Subcutaneous abdominal adipose tissue (tissue), 5 donors: ENCODE data around the gene MRPS16.

Experiments used
- H3K27ac ChIP-seq: one replicate; pipeline ENCODE4 v1.7.0; 2013; ENCODE audit warnings: low read depth, mild to moderate bottlenecking, inconsistent platforms, low read length, moderate library complexity
- H3K27me3 ChIP-seq, 5 donors: one replicate each; pipeline ENCODE4 v1.7.0; 2013; ENCODE audit warnings: low read length in 5 of 5, inconsistent platforms in 1 of 5; ENCODE audit not compliant: control insufficient read depth in 5 of 5, insufficient read depth in 4 of 5
- H3K36me3 ChIP-seq, 5 donors: one replicate each; pipeline ENCODE4 v1.7.0; 2013; ENCODE audit warnings: low read length in 5 of 5; ENCODE audit not compliant: control insufficient read depth in 5 of 5, insufficient read depth in 5 of 5
- H3K4me1 ChIP-seq, 5 donors: one replicate each; pipeline ENCODE4 v1.7.0; 2013; ENCODE audit warnings: low read length in 5 of 5, mild to moderate bottlenecking in 3 of 5, moderate library complexity in 1 of 5; ENCODE audit not compliant: control insufficient read depth in 5 of 5, insufficient read depth in 5 of 5
- H3K4me3 ChIP-seq, 5 donors: one replicate each; pipeline ENCODE4 v1.7.0; 2013; ENCODE audit warnings: low read length in 5 of 5, low read depth in 1 of 5
- H3K9ac ChIP-seq, 5 donors: one replicate each; pipeline ENCODE4 v1.7.0; 2013; ENCODE audit warnings: low read length in 5 of 5, mild to moderate bottlenecking in 4 of 5, moderate library complexity in 3 of 5
- H3K9me3 ChIP-seq, 5 donors: one replicate each; pipeline ENCODE4 v1.7.0; 2013; ENCODE audit warnings: low read length in 5 of 5; ENCODE audit not compliant: control insufficient read depth in 5 of 5
- donor health status: healthy.
- donor health status: healthy.
- donor health status: healthy.
- donor health status: healthy.
- donor health status: healthy.

The MRPS16 gene

GRCh38 chr10:73206385-73206784, 46.1 kb downstream of the MRPS16 start:
- Histone ChIP-seq H3K9ac (no peak overlapping the region), H3K4me3 (no peak overlapping the region), H3K36me3 (peaks cover 0 to 15% (median 5%) of the 10 kb centered on the region in 5 donors), H3K27me3 (no peaks in the 10 kb centered on the region), H3K27ac (no peak overlapping the region), H3K9me3 (peaks cover 0 to 3% (median 0%) of the 10 kb centered on the region in 5 donors), H3K4me1 (peaks cover 2 to 23% (median 11%) of the 10 kb centered on the region in 5 donors)

DNA sequence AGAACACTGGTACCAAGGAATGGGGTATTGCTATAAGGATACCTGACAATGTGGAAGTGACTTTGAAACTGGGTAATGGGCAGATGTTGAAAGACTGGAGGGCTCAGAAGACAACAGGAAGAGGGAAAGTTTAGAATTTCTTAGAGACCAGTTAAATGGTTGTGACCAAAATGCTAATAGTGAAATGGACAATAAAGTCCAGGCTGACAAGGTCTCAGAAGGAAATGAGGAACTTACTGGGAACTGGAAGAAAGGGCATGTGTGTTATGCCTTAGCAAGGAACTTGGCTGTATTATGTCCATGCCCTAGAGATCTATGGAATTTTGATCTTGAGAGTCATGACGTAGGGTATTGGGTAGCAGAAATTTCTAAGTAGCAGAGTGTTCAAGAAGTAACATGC, 46.6 kb downstream of the MRPS16 start:
- Histone ChIP-seq H3K4me3 (no peak overlapping the region), H3K4me1 (peaks cover 2 to 23% (median 11%) of the 10 kb centered on the region in 5 donors), H3K36me3 (peaks cover 0 to 12% (median 5%) of the 10 kb centered on the region in 5 donors), H3K9me3 (peaks cover 0 to 3% (median 0%) of the 10 kb centered on the region in 5 donors), H3K27ac (no peak overlapping the region), H3K27me3 (no peaks in the 10 kb centered on the region), H3K9ac (no peak overlapping the region)

DNA sequence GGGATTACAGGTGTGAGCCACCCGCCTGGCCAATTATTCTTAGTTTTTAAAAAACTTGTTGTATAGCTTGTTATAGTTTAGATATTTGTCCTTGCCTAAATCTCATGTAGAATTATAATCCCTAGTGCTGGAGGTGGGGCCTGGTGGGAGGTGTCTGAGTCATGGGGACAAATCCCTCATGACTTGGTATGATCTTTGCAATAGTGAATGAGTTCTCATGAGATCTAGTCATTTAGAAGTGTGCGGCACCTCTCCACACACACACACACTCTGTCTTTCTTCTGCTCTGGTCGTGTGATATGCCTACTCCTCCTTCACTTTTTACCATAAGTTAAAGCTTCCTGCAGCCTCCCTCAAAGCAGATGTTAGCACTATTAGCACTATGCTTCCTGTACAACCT, 47.4 kb downstream of the MRPS16 start:
- Histone ChIP-seq H3K4me1 (peaks cover 0 to 23% (median 11%) of the 10 kb centered on the region in 5 donors), H3K4me3 (no peak overlapping the region), H3K9me3 (peaks cover 0 to 3% (median 0%) of the 10 kb centered on the region in 5 donors), H3K27ac (no peak overlapping the region), H3K36me3 (peaks cover 3 to 9% (median 7%) of the 10 kb centered on the region in 5 donors), H3K27me3 (no peaks in the 10 kb centered on the region), H3K9ac (no peak overlapping the region)
